HG03521 (cell line): Measurements from ENCODE around the gene ZC3HAV1L.
"Not testable (repeated sequence)": the region's sequence is repeated elsewhere in the genome, so short reads cannot be mapped to it uniquely, and the experiment has no call there.

Source experiments
- ATAC-seq: cut with Tn5 transposase; IDR thresholded peaks from one replicate; pipeline ENCODE4 v1.9.1; 2021; ENCODE audit warnings: mild to moderate bottlenecking, moderate library complexity; ENCODE audit not compliant: unreplicated experiment

Gene ZC3HAV1L

DNA sequence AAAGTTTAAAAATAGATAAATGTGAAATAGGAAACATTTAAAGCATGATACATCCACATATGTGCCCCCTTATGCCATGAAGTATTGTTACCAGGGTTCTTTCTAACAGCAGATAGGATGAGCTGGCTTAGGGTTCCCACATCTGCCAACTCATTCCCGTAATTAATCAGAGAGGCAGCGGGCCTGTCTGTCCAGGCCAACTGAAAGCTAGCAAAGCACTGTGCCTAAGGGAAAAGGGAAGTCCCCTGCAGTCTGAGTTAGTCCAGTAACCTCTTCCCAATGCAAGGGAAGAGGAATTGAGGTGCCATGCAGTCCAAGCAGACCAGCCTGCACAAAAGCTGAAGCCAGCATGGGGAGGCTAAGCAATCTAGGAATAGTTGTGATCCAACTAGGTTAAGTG lies 18.3 kb upstream of the ZC3HAV1L start:
- ATAC-seq, result no peak

DNA sequence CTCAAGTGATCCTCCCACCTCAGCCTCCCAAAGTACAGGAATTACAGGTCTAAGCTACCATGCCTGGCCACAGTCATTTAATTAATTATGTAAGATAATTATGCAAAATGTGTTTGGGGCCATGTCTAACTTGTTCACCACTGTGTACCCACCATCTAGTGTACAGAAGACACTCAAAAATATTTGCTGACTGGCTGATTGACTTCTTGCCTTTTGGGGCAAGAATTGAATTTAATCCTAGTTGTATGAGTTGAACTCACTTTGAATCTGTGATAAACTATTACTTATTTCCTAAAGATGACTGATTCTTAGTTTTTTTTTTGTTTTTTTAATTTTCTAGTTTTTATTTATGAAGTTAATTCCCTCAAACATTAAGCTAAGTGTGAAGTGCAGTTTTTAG lies 15.8 kb upstream of the ZC3HAV1L start:
- no peak for ATAC-seq

DNA sequence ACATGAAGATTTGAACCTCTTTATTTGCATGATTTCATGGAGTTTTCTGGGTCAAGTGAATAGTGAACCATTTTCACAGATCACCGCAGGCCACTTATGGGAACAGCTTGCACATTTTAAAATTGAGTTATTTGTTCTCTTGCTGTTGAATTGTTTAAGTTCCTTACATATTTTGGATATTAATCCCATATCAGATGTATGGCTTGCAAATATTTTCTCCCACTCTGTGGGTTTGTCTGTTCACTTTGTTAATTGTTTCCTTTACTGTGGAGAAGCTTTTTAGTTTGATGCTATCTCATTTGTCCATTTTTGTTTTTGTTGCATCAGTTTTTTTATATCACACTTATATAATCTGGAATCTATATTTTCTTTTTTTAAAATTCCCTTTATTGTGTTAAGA lies 14.1 kb upstream of the ZC3HAV1L start:
- ATAC-seq, result no peak

GRCh38 chr7:139049111-139049510 lies 13.3 kb upstream of the ZC3HAV1L start:
- ATAC-seq, result no peak

GRCh38 chr7:139047970-139048369 lies 12.1 kb upstream of the ZC3HAV1L start:
- ATAC-seq, result no peak

- no peak for ATAC-seq
Measured at GRCh38 chr7:139046143-139046542, 10.3 kb upstream of the ZC3HAV1L start.

GRCh38 chr7:139044813-139045794 lies 9.3 kb upstream of the ZC3HAV1L start:
- no peak for ATAC-seq

DNA sequence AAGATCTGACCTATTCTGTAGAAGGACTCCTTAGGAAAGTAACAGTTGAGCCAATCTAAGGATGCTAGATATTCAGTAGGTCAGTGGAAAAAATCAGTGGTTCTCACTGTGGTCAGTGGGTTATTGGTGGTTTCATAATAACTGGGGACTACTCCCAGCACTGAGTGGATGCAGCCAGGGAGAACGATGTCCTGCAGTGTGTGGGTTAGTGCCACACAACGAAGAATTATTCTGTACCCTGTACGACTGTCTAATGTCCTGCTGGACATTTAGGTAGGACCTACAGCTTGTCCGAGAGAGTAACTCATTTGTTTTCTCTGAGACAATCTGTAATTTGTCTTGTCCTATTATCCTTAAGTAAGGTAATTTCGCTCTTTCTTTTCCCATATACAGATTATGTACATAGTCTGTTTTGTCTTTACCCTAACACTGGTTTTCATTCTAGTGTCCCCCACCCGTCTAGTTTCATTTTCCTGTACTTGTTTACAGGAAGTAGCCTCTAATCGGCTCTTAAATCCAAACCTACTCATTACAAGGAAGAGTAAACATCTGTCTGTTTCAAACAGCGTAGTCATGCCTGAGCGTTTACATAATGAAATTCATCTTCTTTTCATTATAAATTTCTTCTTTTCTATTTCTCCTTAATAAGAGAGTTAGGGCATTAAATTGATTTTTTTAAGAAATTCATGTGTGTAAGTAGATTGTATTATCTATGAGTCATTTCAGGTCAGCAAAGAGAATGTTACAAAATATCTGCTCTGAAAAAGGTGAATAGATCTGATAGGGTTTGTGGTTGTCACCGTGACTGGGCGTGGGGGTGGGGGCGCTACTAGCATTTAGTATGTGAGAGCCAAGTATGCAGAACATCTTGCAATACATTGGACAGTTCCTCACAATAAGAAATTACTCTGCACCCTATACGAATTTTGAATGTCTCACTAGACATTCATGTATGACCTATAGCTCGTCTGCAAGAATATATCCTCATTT lies 8.3 kb upstream of the ZC3HAV1L start:
- ATAC-seq, result peak; percentile 42

DNA sequence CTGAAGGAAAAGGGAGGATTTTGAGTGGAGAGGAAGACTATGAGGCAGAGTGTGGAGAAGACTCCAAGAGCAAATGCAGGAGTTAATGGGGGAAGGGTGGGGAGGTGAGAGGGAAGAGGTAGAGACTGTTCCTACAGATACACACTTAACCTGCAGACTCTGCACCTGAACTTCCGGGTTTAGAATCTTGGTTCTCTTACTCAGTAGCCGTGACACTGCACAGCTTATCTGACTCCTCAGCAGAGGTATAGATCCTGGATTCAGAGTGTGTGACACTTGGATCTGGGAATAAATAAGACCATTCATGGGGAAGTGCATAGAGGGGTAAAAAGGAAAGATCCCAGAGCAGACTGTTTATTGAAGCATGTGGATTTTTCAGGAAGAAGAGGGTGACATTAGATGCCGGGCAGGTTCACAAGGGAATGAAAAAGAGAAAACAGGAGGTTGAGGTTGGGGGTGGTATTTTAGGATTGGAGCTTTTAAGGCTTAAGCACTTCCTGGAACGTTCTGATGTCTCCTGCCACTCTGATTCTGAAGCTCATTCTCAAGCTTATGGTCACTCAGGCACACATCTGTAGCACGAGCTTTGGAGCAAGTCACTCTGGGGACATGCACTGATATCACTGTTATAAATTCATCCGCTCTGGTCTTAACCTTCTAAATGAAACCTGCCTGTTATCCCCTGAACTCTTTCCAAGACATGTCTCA lies 5.7 kb upstream of the ZC3HAV1L start:
- no peak for ATAC-seq

DNA sequence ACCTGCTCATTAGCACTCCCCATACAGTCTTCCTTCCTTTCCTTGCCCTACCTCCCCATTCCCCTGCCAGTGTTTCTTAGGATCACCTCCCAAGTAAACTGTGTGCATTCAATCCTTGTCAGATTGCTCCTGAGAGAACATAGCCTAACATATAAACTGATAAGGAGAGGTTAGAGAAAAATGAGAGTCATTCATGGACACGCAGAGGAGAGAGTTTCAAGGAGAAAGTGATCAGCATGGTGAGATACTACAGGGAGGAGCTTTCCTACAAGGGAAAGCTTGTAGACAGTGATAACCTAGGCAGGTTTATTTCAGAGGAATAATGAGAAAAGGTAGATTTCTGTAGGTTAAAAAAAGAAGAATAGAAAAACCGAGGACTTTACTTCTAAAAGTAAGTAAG lies 2.8 kb upstream of the ZC3HAV1L start:
- no peak for ATAC-seq

DNA sequence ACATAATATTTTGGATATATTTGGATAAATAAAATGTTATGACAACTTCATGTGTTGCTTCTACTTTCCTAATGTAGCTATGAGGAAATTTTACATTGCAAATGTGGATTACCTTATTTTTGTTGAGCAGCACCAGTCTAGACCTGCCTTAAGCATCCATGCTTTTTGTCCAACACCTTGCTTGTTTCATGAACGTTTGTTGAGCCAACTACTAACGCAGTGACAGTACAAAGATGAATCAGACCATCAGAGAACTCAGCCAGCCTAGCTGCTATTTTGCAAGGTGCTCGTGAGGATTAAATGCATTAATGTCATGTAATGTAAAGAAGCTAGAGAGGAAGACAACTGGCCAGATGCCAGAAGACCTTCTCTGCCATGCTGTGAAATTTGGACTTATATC lies 1.1 kb upstream of the ZC3HAV1L start:
- no peak for ATAC-seq

- ATAC-seq, result peak; percentile 36
Measured at GRCh38 chr7:139034855-139035585, 822 bp downstream of the ZC3HAV1L start.

GRCh38 chr7:139034336-139034735 lies 1.5 kb downstream of the ZC3HAV1L start:
- ATAC-seq, result no peak

GRCh38 chr7:139033346-139034114 lies 2.3 kb downstream of the ZC3HAV1L start:
- no peak for ATAC-seq

GRCh38 chr7:139032473-139032872 lies 3.4 kb downstream of the ZC3HAV1L start:
- no peak for ATAC-seq

- ATAC-seq, result no peak
Measured at GRCh38 chr7:139029353-139029752, 6.5 kb downstream of the ZC3HAV1L start.

DNA sequence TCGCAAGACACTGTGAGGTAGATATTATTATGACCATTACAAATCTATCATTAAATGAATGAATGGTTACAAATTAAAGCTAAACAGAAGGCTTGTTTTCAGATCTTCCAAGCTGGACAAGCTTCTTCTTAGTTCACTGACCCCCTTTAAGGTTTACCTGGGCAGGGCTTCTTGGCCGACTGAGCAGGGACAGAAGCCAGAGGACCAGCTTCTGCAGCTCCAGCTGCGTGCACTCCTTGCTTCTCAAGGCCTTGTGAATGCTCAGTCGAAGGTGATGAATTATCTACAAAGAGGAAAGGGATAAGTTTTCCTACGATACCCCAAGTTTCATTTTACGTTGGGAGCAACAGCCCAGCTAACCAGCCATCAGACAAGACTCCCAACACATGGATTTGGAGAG lies 9.3 kb downstream of the ZC3HAV1L start:
- no peak for ATAC-seq

GRCh38 chr7:139025861-139026260 lies 10.0 kb downstream of the ZC3HAV1L start:
- ATAC-seq, result not testable (repeated sequence)

DNA sequence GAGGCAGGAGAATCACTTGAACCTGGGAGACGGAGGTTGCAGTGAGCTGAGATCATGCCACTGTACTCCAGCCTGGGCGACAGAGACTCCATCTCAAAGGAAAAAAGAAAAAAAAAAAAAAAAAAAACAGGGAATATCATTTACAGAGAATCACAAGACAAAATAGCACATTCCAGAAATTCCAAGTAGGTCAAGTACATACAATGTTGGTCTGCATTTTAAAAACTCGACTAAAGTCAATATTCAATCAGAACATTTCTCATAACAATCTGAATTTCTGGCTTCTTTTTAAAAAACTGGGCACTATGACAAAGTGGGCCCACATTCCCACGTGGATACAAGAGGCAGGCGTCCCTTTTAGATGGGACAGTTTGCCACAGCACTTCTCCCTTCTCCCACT lies 12.8 kb downstream of the ZC3HAV1L start:
- ATAC-seq, result no peak
